Measurements from ENCODE around the gene KRT26. TPM values are rescaled to one million over a fixed set of nuclear protein-coding genes. Genes with fewer than 3 reads are reported as not detected.

Gene KRT26
- total and polyA plus RNA-seq, 2 of the 13 experiments (the other 11 are each of a cell fraction or from before 2014, with no cell fraction given), result not detected

- in situ Hi-C loops (cut with HindIII; ENCODE audit: extremely low pct_ligation_motif_present, low pct_unique_long_range_greater_than_20kb) (no loop called here), intact Hi-C loops (cut with micrococcal nuclease; ENCODE audit: unreplicated experiment) (no loop called here)
- ATAC-seq (no peak), FAIRE-seq (no peak), DNase-seq (ENCODE audit: low spot score) (no peak)
- ChIA-PET CTCF (ENCODE audit: low intra/inter-chr PET ratio, low total read pairs) (no interaction called here), POLR2A (no interaction called here)
- Histone ChIP-seq H3K27me3 (ENCODE audit: control insufficient read depth in 1 of 2, insufficient read depth in 2 of 2, low read length in 2 of 2) (peaks cover 0 to 11% of the 10 kb centered on the region in 2 experiments; a peak in 3 of 5 replicates), H3K4me2 (ENCODE audit: low read depth, low read length) (no peak overlapping the region), H3K9me3 (ENCODE audit: low read length) (no peaks in the 10 kb centered on the region), H3K4me3 (replicated peaks in 1 of 3; ENCODE audit: insufficient read depth in 1 of 3, low read depth in 2 of 3, low read length in 3 of 3) (no peak overlapping the region), H2AFZ (ENCODE audit: low read length) (no peak overlapping the region), H3K27ac (ENCODE audit: extremely low read length, insufficient read depth, low read length) (no peak overlapping the region), H3K4me1 (ENCODE audit: insufficient read depth, low read length) (no peaks in the 10 kb centered on the region), H4K20me1 (ENCODE audit: insufficient read depth, low read length) (no peaks in the 10 kb centered on the region), H3K36me3 (replicated peaks in 1 of 2; ENCODE audit: control insufficient read depth in 1 of 2, insufficient read depth in 2 of 2, low read length in 2 of 2) (no peaks in the 10 kb centered on the region), H3K79me2 (ENCODE audit: insufficient read depth, low read length) (no peaks in the 10 kb centered on the region), H3K9ac (ENCODE audit: insufficient read depth, low read depth, low read length) (no peak overlapping the region)
- 79% methylated on average over 2 of the region's 2 CpGs for WGBS (ENCODE audit: low lambda C conversion rate)
- TF ChIP-seq ZNF383 (CRISPR knock-in tag; IDR thresholded peaks at IDR 0.05; ENCODE audit: borderline replicate concordance), result no peak
- TF ChIP-seq SAP130 (CRISPR knock-in tag; IDR thresholded peaks at IDR 0.05; ENCODE audit: low read depth), result no peak
- TF ChIP-seq ZNF451 (CRISPR knock-in tag; IDR thresholded peaks at IDR 0.05), result no peak
- TF ChIP-seq JUN (CRISPR knock-in tag; IDR thresholded peaks at IDR 0.05), result no peak
- no peak for TF ChIP-seq RARA (CRISPR knock-in tag; IDR thresholded peaks at IDR 0.05)
- no peak for TF ChIP-seq ETV5 (CRISPR knock-in tag; IDR thresholded peaks at IDR 0.05; ENCODE audit: borderline replicate concordance)
- no peak for TF ChIP-seq NFIC (IDR thresholded peaks at IDR 0.05; ENCODE audit: low read length)
- no peak for TF ChIP-seq PRMT3 (CRISPR knock-in tag; IDR thresholded peaks at IDR 0.05; ENCODE audit: borderline replicate concordance, low read depth)
- no peak for TF ChIP-seq ZNF674 (CRISPR knock-in tag; IDR thresholded peaks at IDR 0.05; ENCODE audit: low read depth)
- TF ChIP-seq TEAD3 (CRISPR knock-in tag; optimal IDR thresholded peaks at IDR 0.05; ENCODE audit: borderline replicate concordance), result no peak
- TF ChIP-seq NAIF1 (CRISPR knock-in tag; IDR thresholded peaks at IDR 0.05; ENCODE audit: borderline replicate concordance), result no peak
- TF ChIP-seq NFYC (CRISPR knock-in tag; IDR thresholded peaks at IDR 0.05), result no peak
- TF ChIP-seq HNRNPK (IDR thresholded peaks at IDR 0.05; ENCODE audit: low read depth, low read length, poor library complexity, severe bottlenecking), result no peak
- TF ChIP-seq ZNF639 (CRISPR knock-in tag; conservative IDR thresholded peaks at IDR 0.05), result no peak
- TF ChIP-seq SRF (IDR thresholded peaks at IDR 0.05; ENCODE audit: low read depth, low read length), result no peak
- no TSS peak for BruUV-seq (replicated peaks)
Observed at GRCh38 chr17:40809721-40810421, 37.9 kb upstream of the KRT26 start.
